ENCODE data around the gene ZNF787.

Gene ZNF787

DNA sequence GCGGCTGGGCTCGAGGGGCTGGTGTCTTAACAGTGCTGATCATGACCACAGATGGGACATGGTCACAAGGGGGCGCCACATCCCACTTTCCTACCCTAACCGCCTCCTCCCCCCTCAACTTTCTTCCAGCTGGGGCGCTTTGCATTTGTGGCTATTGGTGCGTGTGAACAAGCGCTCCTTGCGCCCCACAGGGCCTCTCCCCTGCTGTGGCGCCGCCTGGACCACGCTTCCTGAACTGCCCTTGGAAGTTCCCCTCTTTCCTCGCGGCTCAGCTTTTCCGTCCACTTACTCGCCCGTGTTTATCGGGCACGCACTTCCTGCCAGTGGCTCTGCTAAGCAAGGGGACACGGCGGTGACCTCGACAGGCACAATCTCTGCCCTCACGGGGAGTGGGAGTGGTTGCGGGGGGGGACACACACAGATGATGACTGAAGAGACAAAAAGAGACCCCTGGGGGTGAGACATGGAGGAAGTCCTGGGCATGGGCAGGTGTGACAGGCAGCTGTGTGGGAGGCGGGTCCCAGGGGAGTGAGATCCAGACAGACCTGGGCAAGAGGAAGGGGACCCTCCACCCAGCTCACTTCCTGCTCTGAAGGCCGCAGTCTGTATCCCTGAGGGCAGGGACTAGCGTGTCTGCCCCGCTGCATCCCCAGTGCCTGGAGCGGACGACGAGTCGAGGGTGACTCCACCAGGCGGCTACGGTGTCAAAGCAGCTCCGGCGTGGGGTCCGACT lies 40.3 kb downstream of the ZNF787 start:
- Mint-ChIP-seq H3K36me3 (peaks cover under 1% of the 10 kb centered on the region), H3K27ac (peak overlapping the region; percentile 90), H3K4me3 (peak overlapping the region; percentile 83), H3K27me3 (no peaks in the 10 kb centered on the region), H3K4me1 (peaks cover 34% of the 10 kb centered on the region), H3K9me3 (no peaks in the 10 kb centered on the region)
- ATAC-seq = peak; percentile 89

GRCh38 chr19:56079609-56080008 lies 41.5 kb downstream of the ZNF787 start:
- ATAC-seq = no peak
- Mint-ChIP-seq H3K27me3 (no peaks in the 10 kb centered on the region), H3K4me3 (no peak overlapping the region), H3K36me3 (no peaks in the 10 kb centered on the region), H3K4me1 (peaks cover 22% of the 10 kb centered on the region), H3K9me3 (no peaks in the 10 kb centered on the region), H3K27ac (no peak overlapping the region)

GRCh38 chr19:56076498-56076897 lies 44.6 kb downstream of the ZNF787 start:
- Mint-ChIP-seq H3K36me3 (no peaks in the 10 kb centered on the region), H3K27me3 (no peaks in the 10 kb centered on the region), H3K4me3 (no peak overlapping the region), H3K9me3 (no peaks in the 10 kb centered on the region), H3K4me1 (peaks cover 10% of the 10 kb centered on the region), H3K27ac (no peak overlapping the region)
- no peak for ATAC-seq

GRCh38 chr19:56071151-56071550 lies 49.9 kb downstream of the ZNF787 start:
- H3K27me3 Mint-ChIP-seq = peaks cover 13% of the 10 kb centered on the region

DNA sequence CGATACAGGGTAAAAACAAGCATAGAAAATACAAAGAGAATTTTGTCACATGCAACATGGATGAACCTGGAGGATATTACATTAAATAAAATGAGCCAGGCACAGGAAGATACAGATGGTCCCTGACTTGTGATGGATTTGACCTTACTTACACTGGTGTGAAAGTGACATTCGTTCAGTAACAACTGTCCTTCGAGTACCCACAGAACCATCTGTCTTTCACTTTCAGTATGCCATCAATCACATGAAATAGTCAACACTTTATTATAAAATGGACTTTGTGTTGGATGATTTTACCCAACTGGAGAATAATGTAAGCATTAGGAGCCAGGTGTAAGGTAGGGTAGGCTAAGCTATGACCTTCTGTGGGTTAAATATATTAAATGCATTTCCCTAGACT lies 51.5 kb downstream of the ZNF787 start:
- Mint-ChIP-seq H3K9me3 (no peaks in the 10 kb centered on the region), H3K27ac (no peak overlapping the region), H3K4me1 (peaks cover 11% of the 10 kb centered on the region), H3K4me3 (no peak overlapping the region), H3K27me3 (peaks cover 17% of the 10 kb centered on the region), H3K36me3 (no peaks in the 10 kb centered on the region)
- ATAC-seq = no peak

More at GRCh38 chr19:56071151-56071550, 49.9 kb downstream of the ZNF787 start:
- no peak for ATAC-seq
- Mint-ChIP-seq H3K9me3 (no peaks in the 10 kb centered on the region), H3K4me3 (no peak overlapping the region), H3K27ac (no peak overlapping the region), H3K36me3 (no peaks in the 10 kb centered on the region), H3K4me1 (peaks cover 8% of the 10 kb centered on the region)

DNA sequence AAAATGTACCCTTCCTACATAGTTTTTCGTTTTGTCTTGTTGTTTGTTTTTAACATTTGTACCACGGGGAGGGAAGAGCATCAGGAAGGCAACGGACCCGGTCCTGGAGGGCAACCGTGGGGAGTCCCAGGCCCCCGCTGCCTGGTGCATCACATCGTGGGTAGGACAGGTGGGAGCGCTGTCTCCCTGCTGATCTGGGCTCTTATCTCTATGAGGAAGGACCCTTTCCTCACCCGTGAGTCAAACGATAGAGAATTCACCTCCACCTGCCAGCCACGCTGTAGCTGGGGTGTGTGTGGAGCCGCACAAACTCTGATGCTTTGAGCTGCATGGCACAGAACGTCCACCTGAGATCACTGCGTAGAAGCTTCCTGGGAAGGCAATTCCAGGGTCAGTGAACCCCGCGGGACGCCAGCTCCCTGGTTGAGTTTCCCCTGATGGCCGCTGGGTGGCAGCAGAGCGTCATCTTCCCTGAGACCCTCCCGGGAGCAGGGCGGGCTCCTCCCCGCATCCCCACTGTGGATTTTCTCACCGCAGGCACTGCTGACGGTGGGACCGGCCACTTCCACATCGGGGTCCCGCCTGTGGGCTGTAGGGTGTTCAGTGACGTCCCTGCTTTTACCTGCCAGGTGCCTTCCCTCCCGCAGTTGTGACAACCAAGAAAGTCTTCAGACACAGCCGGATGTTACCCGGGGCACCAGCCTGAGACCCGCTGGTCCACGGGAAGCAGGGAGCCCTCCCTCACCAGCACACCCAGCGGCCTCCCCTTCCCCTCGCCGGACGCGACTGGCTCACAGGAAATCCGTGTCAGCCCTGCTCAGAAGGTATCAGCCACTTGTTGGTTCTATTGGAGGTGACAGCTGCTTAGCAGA lies 54.7 kb downstream of the ZNF787 start:
- Mint-ChIP-seq H3K4me1 (peaks cover 11% of the 10 kb centered on the region), H3K9me3 (no peaks in the 10 kb centered on the region), H3K4me3 (peak overlapping the region; percentile 64), H3K36me3 (no peaks in the 10 kb centered on the region), H3K27ac (peak overlapping the region; percentile 22), H3K27me3 (peaks cover 29% of the 10 kb centered on the region)
- peak; percentile 58 for ATAC-seq

DNA sequence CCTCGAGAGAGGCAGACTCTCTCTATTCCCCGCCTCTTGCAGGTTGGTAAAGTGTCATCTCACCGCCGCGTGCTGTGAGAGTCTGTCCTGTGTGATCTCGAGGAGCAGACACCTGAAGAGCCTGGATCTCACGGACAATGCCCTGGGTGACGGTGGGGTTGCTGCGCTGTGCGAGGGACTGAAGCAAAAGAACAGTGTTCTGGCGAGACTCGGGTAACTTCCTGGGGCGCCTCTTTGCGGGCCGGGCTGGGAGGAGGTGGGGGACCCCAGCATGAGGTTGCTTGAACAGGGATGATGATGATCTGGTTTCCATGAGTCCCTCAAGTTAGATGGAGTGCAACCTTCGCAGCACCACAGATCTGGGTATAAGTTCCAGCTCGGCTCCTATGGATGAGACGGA lies 67.5 kb downstream of the ZNF787 start:
- no peaks in the 10 kb centered on the region for H3K36me3 Mint-ChIP-seq
- H3K27ac Mint-ChIP-seq = no peak overlapping the region
- H3K27me3 Mint-ChIP-seq = peaks cover 43% of the 10 kb centered on the region
- ATAC-seq = no peak
- peaks cover 5% of the 10 kb centered on the region for H3K9me3 Mint-ChIP-seq
- no peaks in the 10 kb centered on the region for H3K4me1 Mint-ChIP-seq
- H3K4me3 Mint-ChIP-seq = no peak overlapping the region

All from stimulated activated memory B cell treated with anti-CD40 and anti-IgM and Interleukin-4, amounts not matched to agents 10 μg/mL and 1 μg/mL and 100 μg/mL, for 72 hours (primary cell).